ENCODE measurements around the gene TM4SF4. TPM values are rescaled to one million over a fixed set of nuclear protein-coding genes. Genes with fewer than 3 reads are reported as not detected.
A peak's percentile ranks its signal among the peaks of the same experiment; 100 is the strongest.

TM4SF4 gene
- total RNA-seq, 1 experiment from 2014 or later = not detected

GRCh38 chr3:149468504-149469212 lies 5.8 kb upstream of the TM4SF4 start:
- Histone ChIP-seq H3K27me3 (ENCODE audit: insufficient read depth, low read depth) (no peaks in the 10 kb centered on the region), H4K20me1 (ENCODE audit: insufficient read depth) (no peaks in the 10 kb centered on the region), H2AFZ (no peak overlapping the region), H3K4me3 (no peak overlapping the region), H3K79me2 (ENCODE audit: low read depth) (no peaks in the 10 kb centered on the region), H3K9me2 (ENCODE audit: insufficient read depth) (no peaks in the 10 kb centered on the region; the same call in 1 of the 2 replicates), H3K4me2 (peak overlapping the region; percentile 13; the same call in 1 of the 2 replicates), H3F3A (ENCODE audit: insufficient read depth, low read depth) (peaks cover 9% of the 10 kb centered on the region; the same call in 1 of the 2 replicates), H3K4me1 (replicated peaks; ENCODE audit: insufficient read depth) (peaks cover 32% of the 10 kb centered on the region), H3K36me3 (ENCODE audit: low read depth) (no peaks in the 10 kb centered on the region), H3K9me3 (ENCODE audit: insufficient read depth, low read depth) (no peaks in the 10 kb centered on the region), H3K27ac (peak overlapping the region; percentile 27; the same call in 1 of the 2 replicates)
- ChIA-PET CTCF (no interaction called here), POLR2A (ENCODE audit: unreplicated experiment) (no interaction called here)
- no TSS peak for BruUV-seq (replicated peaks)
- intact Hi-C loops (cut with micrococcal nuclease; ENCODE audit: unreplicated experiment) = no loop called here
- DNase-seq = peak in 1 of 2 experiments; percentile 44
- no peak for TF ChIP-seq EZH2 (IDR thresholded peaks at IDR 0.05; ENCODE audit: low read depth)
- TF ChIP-seq, protein P1, sequence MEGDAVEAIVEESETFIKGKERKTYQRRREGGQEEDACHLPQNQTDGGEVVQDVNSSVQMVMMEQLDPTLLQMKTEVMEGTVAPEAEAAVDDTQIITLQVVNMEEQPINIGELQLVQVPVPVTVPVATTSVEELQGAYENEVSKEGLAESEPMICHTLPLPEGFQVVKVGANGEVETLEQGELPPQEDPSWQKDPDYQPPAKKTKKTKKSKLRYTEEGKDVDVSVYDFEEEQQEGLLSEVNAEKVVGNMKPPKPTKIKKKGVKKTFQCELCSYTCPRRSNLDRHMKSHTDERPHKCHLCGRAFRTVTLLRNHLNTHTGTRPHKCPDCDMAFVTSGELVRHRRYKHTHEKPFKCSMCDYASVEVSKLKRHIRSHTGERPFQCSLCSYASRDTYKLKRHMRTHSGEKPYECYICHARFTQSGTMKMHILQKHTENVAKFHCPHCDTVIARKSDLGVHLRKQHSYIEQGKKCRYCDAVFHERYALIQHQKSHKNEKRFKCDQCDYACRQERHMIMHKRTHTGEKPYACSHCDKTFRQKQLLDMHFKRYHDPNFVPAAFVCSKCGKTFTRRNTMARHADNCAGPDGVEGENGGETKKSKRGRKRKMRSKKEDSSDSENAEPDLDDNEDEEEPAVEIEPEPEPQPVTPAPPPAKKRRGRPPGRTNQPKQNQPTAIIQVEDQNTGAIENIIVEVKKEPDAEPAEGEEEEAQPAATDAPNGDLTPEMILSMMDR (conservative IDR thresholded peaks at IDR 0.05) = no peak

DNA sequence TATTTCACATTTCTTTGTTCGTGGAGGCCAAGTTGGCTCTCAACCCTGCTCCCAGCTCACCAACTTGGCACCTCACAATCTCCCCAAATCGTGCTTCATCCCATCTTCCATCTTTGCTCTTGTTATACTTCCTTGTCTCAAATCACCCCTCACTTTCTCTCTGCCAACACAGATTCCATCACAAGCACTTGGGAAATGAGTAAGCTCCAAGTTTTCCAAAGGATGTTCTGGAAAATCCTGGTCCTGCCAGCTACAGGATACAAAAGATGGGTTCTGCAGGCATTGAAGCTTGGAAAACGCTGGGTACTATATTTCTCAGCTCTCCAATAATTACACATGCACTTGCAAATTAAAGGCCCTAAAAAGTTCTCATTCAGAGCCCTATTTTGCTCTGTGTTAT lies 4.1 kb upstream of the TM4SF4 start:
- Histone ChIP-seq H3K27me3 (ENCODE audit: insufficient read depth, low read depth) (no peaks in the 10 kb centered on the region), H3K36me3 (ENCODE audit: low read depth) (no peaks in the 10 kb centered on the region), H3K27ac (no peak overlapping the region), H3K4me1 (replicated peaks; ENCODE audit: insufficient read depth) (peaks cover 46% of the 10 kb centered on the region), H3K4me2 (no peak overlapping the region), H3K9me3 (ENCODE audit: insufficient read depth, low read depth) (no peaks in the 10 kb centered on the region), H3K79me2 (ENCODE audit: low read depth) (no peaks in the 10 kb centered on the region), H4K20me1 (ENCODE audit: insufficient read depth) (no peaks in the 10 kb centered on the region), H3K9me2 (ENCODE audit: insufficient read depth) (no peaks in the 10 kb centered on the region; the same call in 1 of the 2 replicates), H2AFZ (no peak overlapping the region), H3K4me3 (no peak overlapping the region), H3F3A (ENCODE audit: insufficient read depth, low read depth) (peaks cover 21% of the 10 kb centered on the region; the same call in 1 of the 2 replicates)
- no peak for DNase-seq
- BruUV-seq (replicated peaks) = no TSS peak
- TF ChIP-seq EZH2 (IDR thresholded peaks at IDR 0.05; ENCODE audit: low read depth) = no peak
- TF ChIP-seq, protein P1 (conservative IDR thresholded peaks at IDR 0.05) = no peak
- POLR2A ChIA-PET (ENCODE audit: unreplicated experiment) = no interaction called here
- intact Hi-C loops (cut with micrococcal nuclease; ENCODE audit: unreplicated experiment) = no loop called here
- CTCF ChIA-PET = interaction anchor here (0.5 to 0.7 kb wide), 2 partner anchors 173 to 480 kb away, joined by 3 read pairs; no protein-coding TSS in a partner anchor

- CTCF ChIA-PET = interaction anchor here (1.5 kb wide), 1 partner anchor 119 kb away, joined by 5 read pairs; no protein-coding TSS in a partner anchor
- H3K79me2 ChIP-seq (ENCODE audit: low read depth) = no peaks in the 10 kb centered on the region
- peaks cover 21% of the 10 kb centered on the region; the same call in 1 of the 2 replicates for H3F3A ChIP-seq (ENCODE audit: insufficient read depth, low read depth)
- intact Hi-C loops (cut with micrococcal nuclease; ENCODE audit: unreplicated experiment) = no loop called here
- no peaks in the 10 kb centered on the region for H3K9me3 ChIP-seq (ENCODE audit: insufficient read depth, low read depth)
- H3K9me2 ChIP-seq (ENCODE audit: insufficient read depth) = no peaks in the 10 kb centered on the region; the same call in 1 of the 2 replicates
- BruUV-seq (replicated peaks) = no TSS peak
- H2AFZ ChIP-seq = no peak overlapping the region
- no peaks in the 10 kb centered on the region for H3K27me3 ChIP-seq (ENCODE audit: insufficient read depth, low read depth)
- H3K4me2 ChIP-seq = no peak overlapping the region; the same call in 1 of the 2 replicates
- H3K4me3 ChIP-seq = no peak overlapping the region
- POLR2A ChIA-PET (ENCODE audit: unreplicated experiment) = interaction anchor here (0.6 kb wide), 2 partner anchors 40 to 132 kb away, joined by 3 to 5 read pairs; no protein-coding TSS in a partner anchor
- peak in 1 of 2 experiments; percentile 44 for DNase-seq
- TF ChIP-seq, protein P1 (conservative IDR thresholded peaks at IDR 0.05) = no peak
- no peaks in the 10 kb centered on the region for H3K36me3 ChIP-seq (ENCODE audit: low read depth)
- H3K4me1 ChIP-seq (replicated peaks; ENCODE audit: insufficient read depth) = peaks cover 50% of the 10 kb centered on the region
- no peaks in the 10 kb centered on the region for H4K20me1 ChIP-seq (ENCODE audit: insufficient read depth)
- 0 out of 2 replicates have a peak overlapping the region, but pooled peaks have one; percentile 73 for H3K27ac ChIP-seq
Measured at GRCh38 chr3:149472030-149472797, 2.3 kb upstream of the TM4SF4 start.

Data from PC-9 (cell line).